ENCODE data around the gene BEND3.
"Not testable (repeated sequence)": the region's sequence is repeated elsewhere in the genome, so short reads cannot be mapped to it uniquely, and the experiment has no call there.

BEND3 gene

DNA sequence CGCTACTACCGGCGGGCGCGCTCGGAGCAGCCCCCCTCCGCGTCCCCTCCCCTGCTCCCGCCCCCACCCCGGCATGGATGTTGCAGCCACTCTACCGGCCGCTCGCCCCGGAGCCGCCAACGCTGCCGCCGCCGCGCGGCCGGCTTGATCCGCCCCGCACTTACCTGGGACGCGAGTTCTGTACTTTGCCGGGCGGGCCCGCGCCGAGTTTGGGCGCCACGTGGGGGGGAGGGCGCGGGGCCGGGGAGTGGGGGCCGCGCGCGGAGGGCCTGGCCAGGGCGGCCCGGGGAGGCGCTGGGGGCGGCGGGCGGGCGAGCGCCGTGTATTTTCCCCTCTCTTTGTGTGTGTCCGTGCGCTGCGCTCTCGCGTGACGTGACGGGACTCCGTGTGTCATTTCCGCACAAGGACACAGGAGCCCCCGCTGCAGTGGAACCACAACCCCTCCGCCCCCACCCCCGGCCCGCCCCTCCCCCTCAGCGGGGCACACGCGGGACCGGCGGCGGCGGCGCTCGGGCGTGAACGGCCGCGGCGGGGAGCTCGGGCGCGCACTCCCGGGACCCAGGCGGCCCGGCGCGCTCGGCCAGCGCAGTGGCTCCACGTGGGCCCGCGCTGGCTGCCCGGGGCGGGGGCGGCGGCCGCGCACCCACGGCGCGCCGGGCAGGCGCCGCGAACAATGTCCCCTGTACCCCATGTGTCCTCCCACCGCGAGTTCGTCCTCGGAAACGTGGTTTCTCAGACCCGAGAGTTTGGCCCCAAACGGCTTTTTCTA lies at the start of gene BEND3:
TSS of gene BEND3 (minus strand) at position 590 of the 769 bp plus-strand sequence. CDS start 16,230 bp downstream, outside the sequence.
- DNase-seq = no peak

DNA sequence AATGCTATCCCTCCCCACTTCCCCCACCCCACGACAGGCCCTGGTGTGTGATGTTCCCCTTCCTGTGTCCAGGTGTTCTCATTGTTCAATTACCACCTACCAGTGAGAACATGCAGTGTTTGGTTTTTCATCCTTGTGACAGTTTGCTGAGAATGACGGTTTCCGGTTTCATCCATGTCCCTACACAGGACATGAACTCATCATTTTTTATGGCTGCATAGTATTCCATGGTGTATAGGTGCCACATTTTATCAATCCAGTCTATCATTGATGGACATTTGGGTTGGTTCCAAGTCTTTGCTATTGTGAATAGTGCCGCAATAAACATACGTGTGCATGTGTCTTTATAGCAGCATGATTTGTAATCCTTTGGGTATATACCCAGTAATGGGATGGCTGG lies 49.0 kb upstream of the BEND3 start:
- DNase-seq = not testable (repeated sequence)

DNA sequence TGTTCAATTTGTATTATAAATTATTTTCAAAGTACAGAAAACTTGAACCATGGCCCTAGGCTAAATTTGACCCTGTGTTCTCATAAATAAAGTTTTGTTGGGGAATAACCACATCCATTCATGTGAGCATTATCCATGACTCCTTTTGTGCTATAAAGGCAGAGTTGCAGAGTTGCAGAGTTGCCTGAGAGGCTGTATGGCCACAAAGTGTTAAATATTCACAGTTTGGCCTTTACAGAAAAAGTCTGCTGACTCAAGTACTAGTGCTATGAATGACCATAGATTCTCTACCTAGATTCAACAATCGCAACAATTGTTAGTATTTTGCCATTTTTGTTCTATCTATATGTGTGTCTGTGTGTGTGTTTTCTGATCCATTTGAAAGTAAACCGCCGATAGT lies 46.2 kb upstream of the BEND3 start:
- DNase-seq = no peak

DNA sequence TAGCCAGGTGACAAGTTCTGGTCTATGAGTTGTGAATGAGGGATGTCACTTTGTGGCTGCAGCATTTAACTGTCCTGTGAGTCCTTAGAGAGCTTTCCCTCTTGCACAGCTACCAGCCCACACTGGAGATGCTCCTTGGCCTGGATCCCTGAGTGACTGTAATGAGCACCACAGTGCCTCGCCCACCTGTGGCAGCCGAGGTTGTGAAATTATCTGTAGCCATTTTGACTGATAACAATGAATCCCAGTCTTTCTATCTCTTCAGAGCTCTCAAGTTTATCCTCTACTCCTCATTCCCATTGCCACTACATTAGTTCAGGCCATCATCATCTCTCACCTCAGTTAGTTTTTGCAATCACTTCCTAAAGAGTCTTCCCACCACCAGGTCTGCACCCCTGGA lies 41.3 kb upstream of the BEND3 start:
- DNase-seq = no peak

DNA sequence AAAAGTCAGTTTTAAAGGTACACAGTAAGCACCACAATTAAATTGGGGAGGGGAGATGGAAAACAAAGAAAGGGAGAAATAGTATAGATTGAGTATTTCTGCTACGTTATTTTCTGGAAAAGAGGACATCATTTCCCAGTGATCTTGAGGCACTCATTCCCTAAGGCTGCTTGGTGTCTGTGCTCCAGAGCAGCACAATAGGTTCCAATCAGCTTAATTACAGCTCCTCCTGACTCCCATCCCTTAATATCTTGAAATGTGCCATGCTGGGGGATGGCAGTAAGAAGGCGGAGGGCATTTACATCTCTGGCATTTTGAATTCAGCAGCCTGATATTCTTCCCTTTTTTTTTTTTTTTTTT lies 39.5 kb upstream of the BEND3 start:
- no peak for DNase-seq

DNA sequence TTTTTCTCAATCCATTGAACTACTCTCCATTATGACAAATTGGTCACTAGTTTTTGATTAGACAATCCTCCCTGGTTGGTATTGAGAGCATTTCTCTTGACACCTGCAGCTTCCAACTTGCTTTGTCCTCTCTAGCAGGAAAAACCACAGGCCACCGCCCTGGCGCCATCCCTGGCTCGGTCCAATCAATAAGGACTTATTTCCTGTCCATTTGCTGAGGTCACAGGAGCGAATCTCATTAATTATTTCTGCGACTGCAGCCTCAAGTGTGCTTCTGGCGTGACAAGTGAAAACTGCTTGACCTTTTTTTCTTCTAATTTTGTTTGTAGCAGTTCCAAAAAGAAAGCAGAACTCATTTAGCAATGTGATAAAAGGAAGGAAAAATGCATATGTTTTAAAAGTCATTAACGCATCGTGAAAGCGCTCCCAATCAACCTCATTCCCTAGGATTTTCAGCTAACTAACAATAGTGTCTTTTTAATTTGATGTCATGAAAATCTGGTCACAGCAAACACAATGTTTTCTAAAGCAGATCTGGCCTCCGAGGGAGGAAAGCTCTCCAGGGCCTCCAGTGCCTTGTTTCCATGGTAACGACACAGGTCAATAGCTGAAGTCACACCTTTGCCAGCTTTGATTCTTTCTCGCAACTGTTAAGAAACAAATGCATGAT lies 39.0 kb upstream of the BEND3 start:
- DNase-seq = no peak

DNA sequence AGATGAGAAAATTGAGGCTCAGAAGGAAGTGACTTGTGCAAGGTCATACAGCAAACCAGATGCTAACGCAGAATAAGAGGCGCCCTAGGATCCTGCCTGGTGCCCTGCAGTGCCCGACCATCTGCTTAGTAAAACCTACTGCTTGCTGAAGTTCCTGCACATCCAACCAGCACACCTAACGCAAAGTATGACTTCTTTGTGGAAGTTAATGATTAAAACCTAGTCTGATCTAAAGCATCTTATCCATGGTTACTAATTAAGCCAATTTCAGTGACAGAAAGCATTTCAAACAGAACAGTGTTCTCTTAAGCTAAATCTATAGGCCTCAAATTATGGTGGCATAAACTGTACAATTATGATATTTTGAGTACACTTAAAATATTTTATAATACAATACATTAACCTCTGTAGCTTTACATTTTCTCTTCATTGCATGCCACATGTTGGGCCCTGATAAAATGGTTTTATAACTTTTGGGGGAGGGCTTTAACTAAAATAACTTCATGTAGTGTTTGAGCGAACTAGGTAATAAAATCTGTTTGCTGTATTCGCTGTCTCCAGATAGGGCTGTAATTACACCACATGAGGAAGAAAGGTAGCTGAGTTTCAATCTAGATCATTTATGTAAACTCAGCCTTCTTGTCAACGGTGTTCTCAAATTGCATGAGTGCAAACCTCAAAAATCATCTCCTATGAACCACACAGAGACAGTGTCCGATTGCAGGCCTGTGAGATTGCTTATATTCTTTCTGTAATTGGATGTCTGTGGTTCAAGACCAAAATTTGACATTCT lies 37.5 kb upstream of the BEND3 start:
- DNase-seq = no peak

DNA sequence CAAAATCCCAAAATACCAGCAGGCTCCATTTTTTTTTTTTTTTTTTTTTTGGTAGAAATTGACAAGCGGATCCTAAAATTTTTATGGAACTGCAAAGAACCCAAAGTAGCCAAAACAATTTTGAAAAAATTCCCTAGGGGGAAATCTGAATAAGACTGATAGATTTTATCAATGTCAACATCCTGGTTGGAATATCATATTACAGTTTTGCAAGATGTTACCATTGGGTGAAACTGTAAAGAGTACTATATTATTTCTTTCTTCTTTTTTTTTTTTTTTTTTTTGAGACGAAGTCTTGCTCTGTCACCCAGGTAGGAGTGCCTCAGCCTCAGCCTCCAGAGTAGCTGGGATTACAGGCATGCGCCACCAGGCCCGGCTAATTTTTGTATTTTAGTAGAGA lies 29.4 kb upstream of the BEND3 start:
- no peak for DNase-seq

DNA sequence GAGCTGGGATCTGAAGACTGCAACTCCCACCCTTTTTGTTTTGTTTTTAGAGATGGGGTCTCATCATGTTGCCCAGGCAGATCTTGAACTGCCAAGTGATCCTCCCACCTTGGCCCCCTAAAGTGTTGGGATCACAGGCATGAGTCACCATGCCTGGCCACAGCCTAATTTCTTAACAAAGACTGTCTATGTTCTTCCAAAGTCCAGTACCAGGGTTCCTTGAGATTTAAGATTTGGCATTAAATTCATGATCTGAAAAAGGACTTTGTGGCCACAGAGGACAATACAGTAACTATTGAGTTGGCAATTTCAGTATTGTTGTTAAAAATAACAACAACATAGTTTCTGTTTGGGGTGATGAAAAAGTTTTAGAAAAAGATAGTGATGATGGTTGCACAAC lies 28.7 kb upstream of the BEND3 start:
- DNase-seq = no peak

DNA sequence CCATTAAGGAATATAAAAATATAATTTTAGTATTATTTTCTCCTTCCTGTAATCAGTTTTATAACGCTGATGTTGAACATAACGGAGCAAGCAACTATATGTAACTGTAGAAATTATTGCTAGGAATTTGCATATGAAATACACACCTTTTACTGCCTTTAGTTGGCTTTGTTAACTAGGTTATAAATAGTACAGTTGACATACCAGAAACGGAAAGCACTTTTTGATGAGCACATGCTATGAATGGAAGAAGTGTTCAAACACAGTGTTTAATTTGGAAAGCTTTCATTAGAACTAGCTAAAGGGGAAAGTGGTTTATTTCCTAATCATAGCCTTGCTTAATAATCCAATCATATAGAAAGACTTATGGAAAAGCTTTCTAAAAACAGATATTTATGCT lies 25.3 kb upstream of the BEND3 start:
- DNase-seq = no peak

DNA sequence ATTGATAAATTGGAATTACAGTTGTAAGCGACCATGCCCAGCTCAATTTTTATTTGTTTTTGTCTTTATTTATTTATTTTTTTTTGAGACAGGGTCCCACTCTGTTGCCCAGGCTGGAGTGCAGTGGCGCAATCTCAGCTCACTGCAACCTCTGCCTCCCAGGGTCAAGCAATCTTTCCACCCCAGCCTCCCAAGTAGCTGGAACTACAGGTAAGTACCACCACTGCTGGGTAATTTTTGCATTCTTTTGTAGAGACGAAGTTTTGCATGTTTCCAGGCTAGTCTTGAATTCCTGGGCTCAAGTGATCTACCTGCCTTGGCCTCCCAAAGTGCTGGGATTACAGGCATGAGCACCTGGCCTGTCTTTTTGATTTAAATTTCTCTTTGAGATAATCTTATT lies 21.0 kb upstream of the BEND3 start:
- DNase-seq = not testable (repeated sequence)

DNA sequence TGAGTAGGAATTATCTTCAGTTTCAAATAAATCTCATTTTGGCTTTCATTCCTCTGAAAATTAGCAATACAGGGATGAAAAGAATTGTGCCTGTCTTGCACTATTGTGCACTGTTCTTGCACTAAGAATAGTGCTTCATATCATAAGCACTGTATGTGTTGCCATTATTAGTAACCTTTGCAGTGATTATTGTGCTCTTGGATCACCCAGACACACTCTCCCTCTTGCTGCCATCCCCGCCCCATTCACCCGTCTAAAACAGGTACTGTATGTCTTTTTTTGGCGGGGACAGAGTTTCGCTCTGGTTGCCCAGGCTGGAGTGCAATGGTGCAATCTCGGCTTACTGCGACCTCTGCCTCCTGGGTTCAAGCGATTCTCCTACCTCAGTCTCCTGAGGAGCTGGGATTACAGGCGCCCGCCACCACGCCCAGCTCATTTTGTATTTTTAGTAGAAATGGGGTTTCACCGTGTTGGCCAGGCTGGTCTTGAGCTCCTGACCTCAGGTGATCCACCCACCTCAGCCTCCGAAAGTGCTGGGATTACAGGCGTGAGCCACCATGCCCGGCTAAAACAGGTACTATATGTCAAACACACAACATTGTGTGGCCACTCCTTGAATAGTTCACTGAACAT lies 19.8 kb upstream of the BEND3 start:
- not testable (repeated sequence) for DNase-seq

DNA sequence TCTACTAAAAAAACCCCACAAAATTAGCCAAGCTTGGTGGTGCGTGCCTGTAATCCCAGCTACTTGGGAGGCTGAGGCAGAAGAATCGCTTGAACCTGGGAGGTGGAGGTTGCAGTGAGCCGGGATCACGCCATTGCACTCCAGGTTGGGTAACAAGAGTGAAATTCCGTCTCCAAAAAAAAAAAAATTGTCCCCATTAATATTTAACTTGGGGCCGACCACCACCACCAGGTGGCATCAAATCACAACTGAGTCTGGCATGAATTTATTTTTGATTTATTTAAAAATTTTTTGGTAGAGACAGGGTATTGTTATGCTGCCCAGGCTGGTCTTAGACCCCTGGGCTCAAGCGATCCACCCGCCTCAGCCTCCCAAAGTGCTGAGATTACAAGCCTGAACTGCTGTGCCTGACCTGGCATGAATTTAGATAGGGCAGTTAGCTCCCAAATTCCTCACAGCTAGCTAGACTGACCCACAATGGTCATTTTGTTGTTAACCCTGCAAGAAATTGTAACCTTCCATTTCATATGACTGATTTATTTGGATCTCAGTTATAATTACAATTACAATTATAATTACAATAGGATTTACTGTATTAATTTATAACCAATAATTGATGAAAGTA lies 17.1 kb upstream of the BEND3 start:
- peak; percentile 21 to 43 for DNase-seq

DNA sequence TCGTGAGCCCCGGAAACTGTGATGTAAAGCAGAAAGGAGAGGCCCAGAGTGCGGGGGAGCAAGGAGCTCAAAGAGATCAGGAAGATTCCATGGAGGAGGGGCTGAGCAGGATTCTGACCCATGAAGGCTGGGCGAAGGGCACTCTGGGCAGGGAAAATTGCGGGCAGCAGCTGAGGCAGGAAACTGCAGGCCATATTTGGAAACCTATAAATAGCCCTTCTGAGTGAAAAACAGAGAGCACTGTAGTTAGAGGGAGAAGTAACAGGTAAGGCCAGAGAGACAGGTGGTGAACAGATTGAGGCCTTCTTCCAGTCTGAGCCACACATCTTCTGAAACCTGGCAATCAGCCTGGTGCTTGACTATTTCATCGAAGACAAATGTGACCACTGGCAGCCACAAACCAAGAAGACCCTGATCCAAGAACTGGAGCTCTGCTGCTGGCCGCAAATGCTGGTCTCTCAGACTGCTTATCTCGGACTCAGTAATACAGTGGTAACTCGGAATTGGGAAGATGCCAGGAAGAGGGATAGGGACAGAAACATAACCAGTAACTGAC lies 14.1 kb upstream of the BEND3 start:
- DNase-seq = no peak

DNA sequence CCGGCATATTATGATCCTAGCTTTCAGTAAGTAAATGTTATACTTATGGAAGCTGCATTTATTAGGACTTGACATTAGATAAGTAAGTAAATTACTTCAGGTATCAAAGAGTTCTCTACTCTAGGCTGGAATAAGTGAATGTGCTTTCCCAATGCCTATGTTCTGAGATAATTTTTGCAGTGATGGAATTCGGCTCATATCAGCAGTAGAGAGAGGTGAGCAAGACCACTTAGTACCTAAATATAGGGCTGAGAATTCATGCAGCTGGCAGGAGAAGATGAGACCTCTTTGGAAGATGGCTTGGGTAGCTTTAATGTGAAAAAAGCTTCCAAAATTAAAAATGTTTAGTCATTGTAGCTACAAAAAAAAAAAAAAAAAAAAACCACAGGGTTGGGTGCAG lies 13.3 kb upstream of the BEND3 start:
- no peak for DNase-seq

DNA sequence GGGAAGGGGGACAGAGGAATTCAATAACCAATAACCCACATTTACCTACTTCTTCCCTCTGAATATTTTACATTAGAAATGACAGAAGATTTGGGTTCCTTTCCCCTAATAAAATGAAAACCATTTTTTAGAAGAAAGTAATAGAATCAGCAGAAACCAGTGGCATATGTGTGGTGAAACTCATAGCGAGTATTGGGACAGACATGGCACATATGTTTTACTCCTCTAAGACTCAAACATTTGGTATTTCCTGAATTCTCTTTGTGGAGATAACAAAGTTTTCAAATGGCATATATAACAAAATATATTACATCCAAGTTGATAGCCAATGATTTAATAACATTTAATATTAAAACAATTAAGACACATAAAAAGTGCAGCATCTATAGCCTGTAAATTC lies 12.9 kb upstream of the BEND3 start:
- DNase-seq = no peak

DNA sequence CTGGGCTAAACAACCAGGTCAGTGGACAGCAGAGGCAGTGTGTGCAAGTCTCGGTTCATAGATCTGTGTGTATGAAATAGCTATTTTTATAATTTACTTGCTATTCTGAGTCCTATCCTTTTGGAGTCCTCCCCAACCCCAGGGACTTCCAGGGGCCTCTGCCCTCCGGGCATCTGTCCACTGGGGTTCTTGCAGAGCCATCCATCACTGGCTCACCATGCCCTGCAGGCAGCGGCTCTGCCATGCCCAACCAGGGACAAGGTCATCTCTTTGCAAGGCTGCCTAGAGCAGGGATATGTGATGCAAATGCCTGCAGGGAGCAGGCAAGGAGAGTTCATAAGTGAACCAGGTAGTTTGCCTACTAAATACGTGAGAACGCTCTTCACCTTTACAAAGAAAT lies 10.5 kb upstream of the BEND3 start:
- DNase-seq = no peak

DNA sequence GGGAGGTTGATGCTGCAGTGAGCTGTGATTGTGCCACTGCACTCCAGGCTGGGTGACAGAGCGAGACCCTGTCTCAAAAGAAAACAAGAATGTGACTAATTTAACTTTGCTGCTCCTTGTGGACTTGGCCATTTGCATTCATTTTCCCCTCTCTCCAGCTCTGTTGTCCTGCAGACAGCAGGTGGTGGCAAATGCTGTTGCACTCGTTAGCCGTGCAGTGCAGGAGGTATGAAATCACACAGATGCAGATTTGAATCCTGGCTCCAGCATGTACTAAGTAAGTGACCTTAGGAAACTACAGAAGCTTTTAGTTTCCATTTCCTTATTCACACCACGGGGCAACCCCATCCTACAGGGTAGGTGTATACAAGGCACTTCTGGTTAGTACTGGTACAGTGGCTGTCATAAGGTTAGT lies 9.6 kb upstream of the BEND3 start:
- DNase-seq = no peak

DNA sequence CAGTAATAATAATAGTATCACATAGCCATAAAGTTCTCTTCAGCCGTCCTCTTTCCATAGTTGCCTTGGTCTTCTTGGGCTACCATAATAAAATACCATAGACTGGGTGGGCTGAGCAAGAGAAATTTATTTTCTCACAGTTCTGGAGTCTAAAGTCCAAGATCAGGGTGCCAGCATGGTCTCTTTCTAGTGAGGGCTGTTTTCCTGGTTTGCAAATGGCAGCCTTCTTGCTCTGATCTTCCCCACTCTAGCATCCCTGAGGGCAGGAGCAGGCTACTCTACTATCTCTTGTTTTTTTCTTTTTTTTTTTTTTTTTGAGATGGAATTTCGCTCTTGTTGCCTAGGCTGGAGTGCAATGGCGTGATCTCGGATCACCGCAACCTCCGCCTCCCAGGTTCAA lies 8.2 kb upstream of the BEND3 start:
- DNase-seq = no peak

DNA sequence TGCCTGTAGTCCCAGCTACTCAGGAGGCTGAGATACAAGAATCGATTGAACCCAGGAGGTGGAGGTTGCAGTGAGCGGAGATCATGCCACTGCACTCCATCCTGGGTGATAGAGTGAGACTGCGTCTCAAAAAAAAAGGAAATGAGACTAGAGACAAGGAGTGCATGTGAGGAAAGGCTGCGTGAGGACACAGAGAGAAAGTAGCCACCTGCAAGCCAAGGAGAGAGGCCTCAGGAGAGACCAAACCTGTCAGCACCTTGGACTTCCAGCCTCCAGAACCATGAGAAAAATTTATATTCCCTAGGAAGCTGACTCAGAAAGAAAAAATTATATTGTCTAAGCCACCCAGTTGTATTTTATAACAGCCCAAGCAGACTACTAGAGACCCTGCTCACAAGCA lies 7.4 kb upstream of the BEND3 start:
- no peak for DNase-seq

DNA sequence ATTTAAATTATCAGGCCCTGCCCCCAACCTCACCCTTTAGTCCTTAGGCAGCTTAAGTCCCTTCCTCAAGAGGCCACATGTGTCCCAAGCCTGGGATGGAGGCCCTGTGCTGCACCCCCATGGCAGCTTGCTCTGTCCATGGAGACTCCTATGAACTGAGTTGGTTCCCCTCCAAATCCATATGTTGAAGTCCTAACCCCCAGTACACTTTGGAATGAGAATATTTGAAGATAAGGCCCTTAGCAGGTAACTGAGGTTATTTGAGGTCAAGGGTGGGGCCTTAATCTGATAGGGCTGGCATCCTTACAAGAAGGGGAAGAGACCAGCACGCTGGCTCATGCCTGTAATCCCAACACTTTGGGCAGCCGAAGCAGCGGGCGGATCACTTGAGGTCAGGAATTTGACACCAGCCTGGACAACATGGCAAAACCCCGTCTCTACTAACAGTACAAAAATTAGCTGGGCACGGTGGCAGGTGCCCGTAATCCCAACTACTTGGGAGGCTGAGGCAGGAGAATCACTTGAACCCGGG lies 6.7 kb upstream of the BEND3 start:
- DNase-seq = no peak

DNA sequence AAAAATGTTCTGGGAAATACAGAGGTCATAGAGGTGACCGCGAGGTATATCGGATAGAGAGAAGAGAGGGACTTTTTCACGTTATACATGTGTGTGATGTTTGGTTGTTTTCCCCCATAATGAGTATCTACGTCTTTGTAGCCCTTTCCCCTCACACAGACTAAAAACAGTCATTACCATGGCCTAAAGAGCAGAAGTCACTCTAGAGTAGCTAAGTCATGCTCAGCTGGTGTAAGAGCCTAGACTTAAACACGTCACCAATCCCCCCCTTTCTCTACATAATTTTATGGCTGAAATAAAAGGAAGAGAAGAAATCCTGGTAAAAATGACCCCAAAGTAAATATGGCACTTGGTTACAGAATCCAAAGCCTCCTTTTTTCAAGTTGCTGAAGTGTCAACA lies 6.0 kb upstream of the BEND3 start:
- no peak for DNase-seq

All from Kasumi-1 (cell line).